CD4-positive, alpha-beta T cell treated with Interferon alpha-2 for 1 hour (primary cell): Measurements from ENCODE around the gene OR51E2.

ENCODE experiments used
- DNase-seq, 2 donors: peaks; one replicate each; pipeline ENCODE4 v3.0.0-alpha.2; 2020 to 2022

Gene OR51E2

DNA sequence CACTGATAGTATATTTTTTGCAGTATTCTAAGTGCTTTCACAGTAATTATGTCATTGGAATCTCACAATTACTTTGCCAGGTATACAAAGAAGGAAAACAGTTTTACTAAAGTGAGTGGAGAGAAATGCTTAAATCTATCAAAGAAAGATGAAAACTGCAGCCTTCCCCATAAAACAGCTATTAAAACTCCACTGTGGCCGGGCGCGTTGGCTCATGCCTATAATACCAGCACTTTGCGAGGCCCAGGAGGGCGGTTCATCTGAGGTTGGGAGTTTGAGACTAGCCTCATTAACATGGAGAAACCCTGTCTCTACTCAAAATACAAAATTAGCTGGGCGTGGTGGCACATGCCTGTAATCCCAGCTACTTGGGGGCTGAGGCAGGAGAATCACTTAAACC, 34.8 kb downstream of the OR51E2 start:
- no peak for DNase-seq

DNA sequence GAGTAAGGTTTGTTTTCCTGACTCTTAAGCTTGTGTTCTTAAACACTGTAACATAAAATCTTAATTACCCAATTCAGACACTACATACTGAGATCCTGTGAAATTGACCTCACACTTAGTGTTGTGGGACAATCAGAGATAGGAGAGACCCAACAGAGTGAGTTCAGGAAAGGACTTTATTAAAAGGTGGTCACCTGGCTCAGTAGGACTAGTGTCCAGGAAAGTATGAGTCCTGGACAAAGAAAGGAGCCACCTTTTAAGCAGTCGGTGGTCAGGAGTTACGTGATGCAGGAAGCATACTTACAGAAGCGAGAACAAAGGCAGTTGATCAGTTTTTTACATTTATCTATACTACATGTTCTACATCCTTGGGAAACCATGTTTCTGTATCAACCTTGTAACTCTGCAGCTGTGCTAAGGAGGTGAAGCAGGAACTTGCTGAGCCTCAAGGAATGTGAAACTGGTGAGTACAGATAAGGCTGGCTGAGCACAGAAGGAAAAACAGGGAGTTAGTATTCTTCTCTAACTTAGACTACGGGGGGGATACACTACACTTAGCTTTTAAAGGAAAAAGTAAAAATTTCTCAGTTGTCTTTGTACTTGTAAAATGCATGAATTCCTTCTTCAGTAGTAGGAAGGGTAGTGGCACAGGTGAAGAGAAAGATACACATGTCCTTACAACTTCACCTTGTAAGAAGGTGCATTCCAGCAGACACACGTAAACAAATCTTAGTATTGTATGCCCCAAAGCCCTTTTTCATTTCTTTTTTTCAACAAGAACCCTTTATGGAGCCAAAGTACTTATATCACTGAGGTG, 38.8 kb downstream of the OR51E2 start:
- no peak for DNase-seq

DNA sequence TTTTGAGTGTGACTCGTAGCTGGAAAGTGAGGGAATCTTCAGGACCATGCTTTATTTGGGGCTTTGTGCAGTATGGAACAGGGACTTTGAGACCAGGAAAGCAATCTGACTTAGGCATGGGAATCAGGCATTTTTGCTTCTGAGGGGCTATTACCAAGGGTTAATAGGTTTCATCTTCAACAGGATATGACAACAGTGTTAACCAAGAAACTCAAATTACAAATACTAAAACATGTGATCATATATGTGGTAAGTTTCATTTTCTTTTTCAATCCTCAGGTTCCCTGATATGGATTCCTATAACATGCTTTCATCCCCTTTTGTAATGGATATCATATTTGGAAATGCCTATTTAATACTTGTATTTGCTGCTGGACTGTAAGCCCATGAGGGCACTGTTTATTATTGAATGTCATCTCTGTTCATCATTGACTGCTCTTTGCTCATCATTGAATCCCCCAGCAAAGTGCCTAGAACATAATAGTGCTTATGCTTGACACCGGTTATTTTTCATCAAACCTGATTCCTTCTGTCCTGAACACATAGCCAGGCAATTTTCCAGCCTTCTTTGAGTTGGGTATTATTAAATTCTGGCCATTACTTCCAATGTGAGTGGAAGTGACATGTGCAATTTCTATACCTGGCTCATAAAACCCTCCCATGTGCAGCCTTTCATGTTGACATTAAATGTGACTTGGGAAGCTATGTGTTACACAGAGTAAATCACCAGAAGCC, 42.9 kb downstream of the OR51E2 start:
- DNase-seq: no peak

- DNase-seq: no peak
Measured at GRCh38 chr11:4647766-4648165, 49.9 kb downstream of the OR51E2 start.

GRCh38 chr11:4645974-4646373, 51.7 kb downstream of the OR51E2 start:
- DNase-seq: no peak

- no peak for DNase-seq
Measured at GRCh38 chr11:4644233-4644632, 53.4 kb downstream of the OR51E2 start.

- DNase-seq: no peak
Measured at GRCh38 chr11:4643682-4644081, 54.0 kb downstream of the OR51E2 start, which contains the start of gene OR51E1. Gene OR51E1 (plus strand): TSS chr11:4643982. CDS start chr11:4652527, 8,545 bp downstream.

DNA sequence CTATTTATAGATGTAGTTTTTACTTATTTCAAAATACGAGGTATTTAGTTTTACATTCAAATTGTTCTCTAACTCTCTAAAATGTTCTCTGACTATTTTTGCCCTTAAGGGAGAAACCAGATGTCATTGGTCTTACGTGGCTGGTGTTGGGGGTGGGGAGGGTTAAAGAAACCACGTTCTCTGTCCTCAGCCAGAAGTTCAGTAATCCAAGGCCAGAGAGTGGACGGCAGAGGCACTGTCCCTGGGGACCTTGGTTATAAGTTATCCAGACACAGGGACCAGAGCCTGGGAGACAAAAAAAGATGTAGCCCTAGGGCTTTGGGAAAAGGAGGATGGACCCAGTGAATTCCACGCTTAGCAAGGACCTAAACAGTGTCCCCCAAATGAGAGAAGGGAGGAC, 54.6 kb downstream of the OR51E2 start:
- DNase-seq: no peak

DNA sequence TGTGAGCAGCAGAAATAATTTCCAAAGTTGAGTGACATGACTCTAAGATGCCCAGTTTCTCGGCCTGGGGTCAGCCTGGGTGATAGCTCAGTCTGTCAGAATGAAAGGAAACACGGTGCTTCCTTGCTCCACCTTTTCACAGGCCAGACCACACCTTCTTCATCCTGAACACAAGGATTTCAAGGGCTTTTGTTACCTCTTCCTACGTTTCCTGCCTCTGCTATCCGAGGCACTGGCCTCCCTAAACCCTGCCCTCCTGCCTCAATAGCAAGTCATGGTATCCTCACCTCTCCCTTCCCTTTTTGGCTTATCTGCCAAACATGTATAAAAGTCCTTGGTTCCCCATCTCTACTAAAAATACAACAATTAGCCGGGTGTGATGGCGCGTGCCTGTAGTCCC, 55.6 kb downstream of the OR51E2 start:
- no peak for DNase-seq

DNA sequence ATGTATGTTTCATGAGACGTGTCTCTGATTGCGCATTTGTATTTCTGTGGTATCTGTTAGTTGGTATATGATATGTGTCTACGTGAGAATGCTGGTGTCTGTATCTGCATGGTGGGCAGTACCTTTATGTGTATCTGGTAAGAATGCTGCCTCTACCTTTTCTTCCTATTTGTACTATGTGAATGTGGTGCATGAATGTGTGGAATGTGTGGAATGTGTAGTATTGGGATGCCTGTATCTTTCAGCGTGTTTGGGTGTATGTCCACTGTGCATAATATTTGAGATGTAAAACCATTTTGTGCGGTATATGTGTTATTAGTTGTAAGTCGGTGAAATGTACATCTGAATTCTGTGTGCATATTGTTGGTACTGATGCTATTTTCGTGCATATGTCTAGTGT, 56.2 kb downstream of the OR51E2 start:
- DNase-seq: no peak

DNA sequence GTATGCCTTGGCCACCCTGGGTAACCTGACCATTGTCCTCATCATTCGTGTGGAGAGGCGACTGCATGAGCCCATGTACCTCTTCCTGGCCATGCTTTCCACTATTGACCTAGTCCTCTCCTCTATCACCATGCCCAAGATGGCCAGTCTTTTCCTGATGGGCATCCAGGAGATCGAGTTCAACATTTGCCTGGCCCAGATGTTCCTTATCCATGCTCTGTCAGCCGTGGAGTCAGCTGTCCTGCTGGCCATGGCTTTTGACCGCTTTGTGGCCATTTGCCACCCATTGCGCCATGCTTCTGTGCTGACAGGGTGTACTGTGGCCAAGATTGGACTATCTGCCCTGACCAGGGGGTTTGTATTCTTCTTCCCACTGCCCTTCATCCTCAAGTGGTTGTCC, 57.7 kb downstream of the OR51E2 start:
- DNase-seq: no peak

DNA sequence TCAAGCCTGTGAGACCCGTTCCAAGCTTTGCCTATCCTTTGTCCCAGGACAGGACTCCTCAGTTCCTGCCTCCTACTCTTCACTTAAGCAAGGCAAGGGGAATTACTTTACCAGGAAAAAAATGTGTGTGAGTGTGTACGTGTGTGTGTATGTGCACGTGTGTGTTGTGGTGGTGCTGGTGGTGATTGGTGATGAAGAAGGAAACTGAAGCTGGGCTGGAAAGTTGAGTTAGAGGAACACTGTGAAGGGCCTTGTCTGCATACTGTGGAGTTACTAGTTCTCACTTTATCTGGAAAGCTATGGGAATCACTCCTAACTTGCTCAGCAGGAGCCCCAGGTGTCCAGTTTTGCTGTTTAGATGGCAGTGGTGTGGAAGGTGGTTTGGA, 60.0 kb downstream of the OR51E2 start:
- no peak for DNase-seq

DNA sequence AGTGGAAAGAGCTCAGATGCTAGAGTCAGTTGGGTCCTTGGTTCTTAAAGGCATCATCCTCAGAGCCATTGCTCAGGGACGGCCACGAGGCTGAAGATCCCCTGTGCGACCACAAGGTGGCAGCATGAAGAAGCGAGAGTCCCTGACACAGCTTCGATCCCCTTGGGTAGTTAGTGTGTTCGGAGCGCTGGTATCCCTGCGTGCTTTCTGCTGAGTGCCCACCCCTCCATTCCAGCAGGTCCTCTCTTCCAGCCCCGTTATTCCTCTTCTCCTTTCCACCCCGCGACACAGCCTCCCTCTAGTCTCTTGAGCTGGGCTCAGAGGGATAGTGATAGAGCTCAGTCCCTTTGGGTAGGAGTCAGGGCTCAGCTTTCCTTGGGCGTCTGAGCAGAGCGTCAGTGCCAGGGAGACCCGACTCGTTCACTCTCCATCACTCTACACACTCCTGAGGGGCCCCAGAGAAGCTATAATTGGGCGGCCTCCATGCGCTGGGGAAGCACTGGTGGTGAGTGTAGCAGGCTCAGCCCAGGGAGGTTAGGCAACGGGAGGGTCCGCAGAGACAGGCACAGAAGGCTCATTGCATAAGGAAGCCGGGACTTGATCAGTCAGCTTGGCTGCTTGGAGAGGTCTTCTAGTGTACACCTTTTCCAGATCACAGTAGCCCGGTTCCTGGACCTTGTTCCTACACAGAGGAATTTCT, 60.5 kb downstream of the OR51E2 start, which contains the start of gene OR51D1:
Gene OR51D1 (plus strand): TSS at position 516 of the 700 bp plus-strand sequence. CDS start 2,314 bp downstream, outside the sequence.
- peak; percentile 57 to 65 for DNase-seq

DNA sequence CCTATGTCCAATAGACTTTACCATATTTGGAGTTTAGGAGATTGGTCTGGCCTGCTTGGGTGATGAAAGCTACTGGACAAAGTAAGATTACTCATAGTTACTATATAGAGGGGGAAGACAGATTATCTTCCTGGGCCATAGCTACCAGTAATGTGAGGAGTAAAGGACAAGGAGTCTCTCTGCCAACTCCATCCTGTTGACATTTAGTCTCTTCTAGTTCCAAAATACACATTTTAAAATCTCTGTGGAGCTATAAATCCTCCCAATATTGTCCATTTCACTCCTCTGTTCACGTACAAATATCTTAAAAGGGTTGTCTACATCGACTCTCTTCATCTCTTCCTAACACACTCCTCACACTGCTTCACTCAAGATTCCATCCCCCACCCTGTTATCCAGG, 61.5 kb downstream of the OR51E2 start:
- DNase-seq: no peak
